ENCODE results near the gene PPM1D.

DNA sequence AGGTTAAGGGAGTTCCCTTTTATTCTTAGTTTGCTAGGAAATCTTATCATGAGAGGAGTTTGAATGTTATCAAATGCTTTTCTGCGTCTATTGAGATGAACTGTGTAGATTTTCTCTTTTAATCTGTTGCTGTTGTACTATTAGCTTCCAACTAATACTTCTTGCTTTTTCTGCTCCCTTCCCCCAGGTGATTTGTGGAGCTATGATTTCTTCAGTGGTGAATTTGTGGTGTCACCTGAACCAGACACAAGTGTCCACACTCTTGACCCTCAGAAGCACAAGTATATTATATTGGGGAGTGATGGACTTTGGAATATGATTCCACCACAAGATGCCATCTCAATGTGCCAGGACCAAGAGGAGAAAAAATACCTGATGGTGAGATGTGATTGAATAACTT is 47.7 kb downstream of the PPM1D start:
- TF ChIP-seq GATA2 (IDR thresholded peaks at IDR 0.05; ENCODE audit: low read depth, low read length) (no peak), GATA3 (IDR thresholded peaks at IDR 0.05; ENCODE audit: low read depth, low read length) (no peak)
